ENCODE measurements around the gene EXOC4.

- no peak for TF ChIP-seq GATA3 (IDR thresholded peaks at IDR 0.05; ENCODE audit: low read depth, low read length)
- TF ChIP-seq GATA2 (IDR thresholded peaks at IDR 0.05; ENCODE audit: low read depth, low read length), result no peak
Observed at GRCh38 chr7:133303372-133303771, 50.5 kb downstream of the EXOC4 start.

All from SH-SY5Y (cell line).